Measurements from ENCODE around the gene KYNU. TPM values are rescaled to one million over a fixed set of nuclear protein-coding genes. Genes with fewer than 3 reads are reported as not detected.

KYNU gene
- total RNA-seq, 1 experiment from 2014 or later: 55.7 TPM

GRCh38 chr2:142841788-142842187 lies 35.7 kb upstream of the KYNU start:
- ChIA-PET CTCF (no interaction called here), POLR2A (ENCODE audit: unreplicated experiment) (no interaction called here)
- no peak overlapping the region for H3K4me2 ChIP-seq
- no TSS peak for BruUV-seq (replicated peaks)
- H3K4me1 ChIP-seq (replicated peaks; ENCODE audit: insufficient read depth): no peaks in the 10 kb centered on the region
- no peaks in the 10 kb centered on the region for H3F3A ChIP-seq (ENCODE audit: insufficient read depth, low read depth)
- H4K20me1 ChIP-seq (ENCODE audit: insufficient read depth): no peaks in the 10 kb centered on the region
- H3K9me3 ChIP-seq (ENCODE audit: insufficient read depth, low read depth): peaks cover 5% of the 10 kb centered on the region; the same call in 1 of the 2 replicates
- no peak for DNase-seq
- no peaks in the 10 kb centered on the region for H3K27me3 ChIP-seq (ENCODE audit: insufficient read depth, low read depth)
- H3K79me2 ChIP-seq (ENCODE audit: low read depth): no peaks in the 10 kb centered on the region
- no peak overlapping the region for H2AFZ ChIP-seq
- no peaks in the 10 kb centered on the region; the same call in 1 of the 2 replicates for H3K9me2 ChIP-seq (ENCODE audit: insufficient read depth)
- no peaks in the 10 kb centered on the region for H3K36me3 ChIP-seq (ENCODE audit: low read depth)
- no peak for TF ChIP-seq EZH2 (IDR thresholded peaks at IDR 0.05; ENCODE audit: low read depth)
- H3K27ac ChIP-seq: no peak overlapping the region
- intact Hi-C loops (cut with micrococcal nuclease; ENCODE audit: unreplicated experiment): no loop called here
- no peak overlapping the region for H3K4me3 ChIP-seq

- Histone ChIP-seq H3K27ac (no peak overlapping the region), H4K20me1 (ENCODE audit: insufficient read depth) (no peaks in the 10 kb centered on the region), H2AFZ (no peak overlapping the region), H3K9me2 (ENCODE audit: insufficient read depth) (no peaks in the 10 kb centered on the region; the same call in 1 of the 2 replicates), H3K27me3 (ENCODE audit: insufficient read depth, low read depth) (no peaks in the 10 kb centered on the region), H3K4me2 (no peak overlapping the region), H3K4me3 (no peak overlapping the region), H3K36me3 (ENCODE audit: low read depth) (no peaks in the 10 kb centered on the region), H3K4me1 (replicated peaks; ENCODE audit: insufficient read depth) (no peaks in the 10 kb centered on the region), H3K79me2 (ENCODE audit: low read depth) (no peaks in the 10 kb centered on the region), H3F3A (ENCODE audit: insufficient read depth, low read depth) (no peaks in the 10 kb centered on the region), H3K9me3 (ENCODE audit: insufficient read depth, low read depth) (peaks cover 5% of the 10 kb centered on the region; the same call in 1 of the 2 replicates)
- ChIA-PET POLR2A (ENCODE audit: unreplicated experiment) (no interaction called here), CTCF (no interaction called here)
- DNase-seq: no peak
- TF ChIP-seq CTCF (conservative IDR thresholded peaks at IDR 0.05) (no peak), EZH2 (IDR thresholded peaks at IDR 0.05; ENCODE audit: low read depth) (no peak)
- intact Hi-C loops (cut with micrococcal nuclease; ENCODE audit: unreplicated experiment): no loop called here
- no TSS peak for BruUV-seq (replicated peaks)
Measured at GRCh38 chr2:142842369-142842768, 35.1 kb upstream of the KYNU start.

- intact Hi-C loops (cut with micrococcal nuclease; ENCODE audit: unreplicated experiment): no loop called here
- CTCF ChIA-PET: no interaction called here
- peaks cover 5% of the 10 kb centered on the region; the same call in 1 of the 2 replicates for H3K9me3 ChIP-seq (ENCODE audit: insufficient read depth, low read depth)
- no peak for DNase-seq
- H3K27ac ChIP-seq: no peak overlapping the region
- H3K27me3 ChIP-seq (ENCODE audit: insufficient read depth, low read depth): no peaks in the 10 kb centered on the region
- H3K4me3 ChIP-seq: no peak overlapping the region
- TF ChIP-seq CTCF (conservative IDR thresholded peaks at IDR 0.05): no peak
- no peaks in the 10 kb centered on the region for H3K4me1 ChIP-seq (replicated peaks; ENCODE audit: insufficient read depth)
- no peak overlapping the region for H2AFZ ChIP-seq
- no TSS peak for BruUV-seq (replicated peaks)
- H3K36me3 ChIP-seq (ENCODE audit: low read depth): no peaks in the 10 kb centered on the region
- H3K4me2 ChIP-seq: no peak overlapping the region
- POLR2A ChIA-PET (ENCODE audit: unreplicated experiment): no interaction called here
- no peaks in the 10 kb centered on the region; the same call in 1 of the 2 replicates for H3K9me2 ChIP-seq (ENCODE audit: insufficient read depth)
- no peaks in the 10 kb centered on the region for H3F3A ChIP-seq (ENCODE audit: insufficient read depth, low read depth)
- no peaks in the 10 kb centered on the region for H3K79me2 ChIP-seq (ENCODE audit: low read depth)
- H4K20me1 ChIP-seq (ENCODE audit: insufficient read depth): no peaks in the 10 kb centered on the region
Measured at GRCh38 chr2:142843731-142844130, 33.7 kb upstream of the KYNU start.

- no peaks in the 10 kb centered on the region for H4K20me1 ChIP-seq (ENCODE audit: insufficient read depth)
- TF ChIP-seq EZH2 (IDR thresholded peaks at IDR 0.05; ENCODE audit: low read depth): no peak
- TF ChIP-seq CTCF (conservative IDR thresholded peaks at IDR 0.05): no peak
- ChIA-PET CTCF (interaction anchor here (0.7 kb wide), 1 partner anchor 184 kb away, joined by 3 read pairs; no protein-coding TSS in a partner anchor), POLR2A (ENCODE audit: unreplicated experiment) (no interaction called here)
- no peaks in the 10 kb centered on the region for H3K9me2 ChIP-seq (ENCODE audit: insufficient read depth)
- no peak overlapping the region for H3K4me2 ChIP-seq
- no peak overlapping the region for H2AFZ ChIP-seq
- H3K36me3 ChIP-seq (ENCODE audit: low read depth): no peaks in the 10 kb centered on the region
- no peaks in the 10 kb centered on the region for H3K27me3 ChIP-seq (ENCODE audit: insufficient read depth, low read depth)
- no peaks in the 10 kb centered on the region for H3K79me2 ChIP-seq (ENCODE audit: low read depth)
- no peaks in the 10 kb centered on the region for H3F3A ChIP-seq (ENCODE audit: insufficient read depth, low read depth)
- DNase-seq: no peak
- H3K4me3 ChIP-seq: no peak overlapping the region
- H3K4me1 ChIP-seq (replicated peaks; ENCODE audit: insufficient read depth): no peaks in the 10 kb centered on the region
- intact Hi-C loops (cut with micrococcal nuclease; ENCODE audit: unreplicated experiment): no loop called here
- no TSS peak for BruUV-seq (replicated peaks)
- no peak overlapping the region for H3K27ac ChIP-seq
- H3K9me3 ChIP-seq (ENCODE audit: insufficient read depth, low read depth): no peaks in the 10 kb centered on the region
Measured at GRCh38 chr2:142848023-142848606, 29.3 kb upstream of the KYNU start.

Measured in PC-9 (cell line).